ENCODE results near the gene FEV. TPM values are rescaled to one million over a fixed set of nuclear protein-coding genes. Genes with fewer than 3 reads are reported as not detected.

Gene FEV
- total RNA-seq, 2 donors from 2014 or later, result not detected

GRCh38 chr2:218959761-218960308, 25.1 kb downstream of the FEV start:
- peaks cover 72% of the 10 kb centered on the region for H3K27me3 ChIP-seq (ENCODE audit: control insufficient read depth, insufficient read depth, low read length, poor library complexity, severe bottlenecking)
- peak; percentile 20 for TF ChIP-seq CTCF (conservative IDR thresholded peaks at IDR 0.05)
- H3K27ac Mint-ChIP-seq, result no peak overlapping the region
- H3K9ac ChIP-seq (ENCODE audit: extremely low read depth, low read length, poor library complexity, severe bottlenecking), result no peak overlapping the region
- DNase-seq, result no peak
- 1 to 2% methylated on average over 26 to 67 of the region's 67 CpGs for WGBS, 2 experiments (ENCODE audit: insufficient coverage in 1 of 2, insufficient read length in 1 of 2)
- H3K27ac ChIP-seq (ENCODE audit: low read depth, low read length), result no peak overlapping the region
- H3K36me3 Mint-ChIP-seq (ENCODE audit: low read depth), result no peaks in the 10 kb centered on the region
- no peaks in the 10 kb centered on the region for H3K36me3 ChIP-seq (ENCODE audit: control insufficient read depth, insufficient read depth, low read length)
- H3K9me3 Mint-ChIP-seq, result no peaks in the 10 kb centered on the region
- peaks cover 16% of the 10 kb centered on the region for H3K4me1 Mint-ChIP-seq
- H3K27me3 Mint-ChIP-seq (ENCODE audit: insufficient read depth), result peaks cover 78% of the 10 kb centered on the region
- H3K4me1 ChIP-seq (ENCODE audit: control insufficient read depth, insufficient read depth, low read length), result no peaks in the 10 kb centered on the region
- peak overlapping the region; percentile 84 for H3K4me3 ChIP-seq (ENCODE audit: low read length)
- no peaks in the 10 kb centered on the region for H3K9me3 ChIP-seq (ENCODE audit: control insufficient read depth, low read length)
- H3K4me3 Mint-ChIP-seq, result peak overlapping the region; percentile 72

DNA sequence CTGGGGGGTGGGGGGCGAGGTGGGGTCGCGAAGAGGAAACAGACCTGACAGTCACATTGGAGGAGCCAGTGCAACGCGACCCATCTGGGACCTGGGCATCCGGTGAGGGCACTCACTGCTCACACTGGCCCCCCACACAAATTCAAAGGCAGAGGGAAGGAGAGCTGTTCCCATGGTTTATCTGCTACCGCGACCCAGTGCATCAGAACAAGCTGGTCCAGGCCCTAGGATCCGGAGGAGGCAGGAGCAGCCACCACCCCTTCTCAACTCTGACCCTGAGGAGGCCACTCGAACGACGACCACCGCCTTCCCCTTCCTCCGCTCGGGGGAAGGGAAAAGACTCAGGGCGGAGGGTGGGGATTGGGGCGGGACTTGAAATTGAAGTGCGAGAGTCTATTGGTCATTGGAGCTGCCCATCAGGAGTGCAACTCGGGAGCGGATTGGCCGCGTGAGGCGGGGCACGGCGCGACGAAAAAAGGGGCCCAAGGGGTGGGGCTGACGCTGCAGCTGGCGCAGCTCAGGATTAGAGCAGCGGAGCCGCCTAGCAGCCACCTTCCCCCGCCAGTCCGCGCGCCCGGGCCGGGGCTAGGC, 25.7 kb downstream of the FEV start, which contains the start of gene CDK5R2:
Gene CDK5R2, plus strand, starts transcription at position 526 of the 591 bp plus-strand sequence. CDS start 155 bp downstream, outside the sequence.
- Histone ChIP-seq H3K4me1 (ENCODE audit: control insufficient read depth, insufficient read depth, low read length) (no peaks in the 10 kb centered on the region), H3K9me3 (ENCODE audit: control insufficient read depth, low read length) (no peaks in the 10 kb centered on the region), H3K4me3 (ENCODE audit: low read length) (peak within 1 kb of the TSS; percentile 84), H3K9ac (ENCODE audit: extremely low read depth, low read length, poor library complexity, severe bottlenecking) (no peak within 1 kb of the TSS), H3K36me3 (ENCODE audit: control insufficient read depth, insufficient read depth, low read length) (no peaks in the 10 kb centered on the region), H3K27me3 (ENCODE audit: control insufficient read depth, insufficient read depth, low read length, poor library complexity, severe bottlenecking) (peaks cover 77% of the 10 kb centered on the region), H3K27ac (ENCODE audit: low read depth, low read length) (no peak within 1 kb of the TSS)
- no peaks in the 10 kb centered on the region for H3K9me3 Mint-ChIP-seq
- H3K36me3 Mint-ChIP-seq (ENCODE audit: low read depth), result no peaks in the 10 kb centered on the region
- no peak within 1 kb of the TSS for H3K27ac Mint-ChIP-seq
- H3K27me3 Mint-ChIP-seq (ENCODE audit: insufficient read depth), result peaks cover 84% of the 10 kb centered on the region
- peak within 1 kb of the TSS; percentile 72 for H3K4me3 Mint-ChIP-seq
- no peak for TF ChIP-seq CTCF (conservative IDR thresholded peaks at IDR 0.05)
- WGBS, 2 experiments (ENCODE audit: insufficient coverage in 1 of 2, insufficient read length in 1 of 2), result 1 to 5% methylated on average over 11 to 37 of the region's 37 CpGs
- DNase-seq, result peak; percentile 98
- H3K4me1 Mint-ChIP-seq, result peaks cover 15% of the 10 kb centered on the region

GRCh38 chr2:218958276-218958675, 26.7 kb downstream of the FEV start:
- 93% methylated on average over 1 of the region's 1 CpG; no CpG with 5 or more reads in 1 of the 2 experiments for WGBS, 2 experiments (ENCODE audit: insufficient coverage in 1 of 2, insufficient read length in 1 of 2)
- no peaks in the 10 kb centered on the region for H3K9me3 Mint-ChIP-seq
- no peak overlapping the region for H3K27ac Mint-ChIP-seq
- H3K27me3 ChIP-seq (ENCODE audit: control insufficient read depth, insufficient read depth, low read length, poor library complexity, severe bottlenecking), result peaks cover 78% of the 10 kb centered on the region
- H3K27me3 Mint-ChIP-seq (ENCODE audit: insufficient read depth), result peaks cover 91% of the 10 kb centered on the region
- peak overlapping the region; percentile 72 for H3K4me3 Mint-ChIP-seq
- peaks cover 5% of the 10 kb centered on the region for H3K4me1 Mint-ChIP-seq
- H3K4me3 ChIP-seq (ENCODE audit: low read length), result peak overlapping the region; percentile 84
- TF ChIP-seq CTCF (conservative IDR thresholded peaks at IDR 0.05), result no peak
- no peak overlapping the region for H3K27ac ChIP-seq (ENCODE audit: low read depth, low read length)
- H3K36me3 ChIP-seq (ENCODE audit: control insufficient read depth, insufficient read depth, low read length), result no peaks in the 10 kb centered on the region
- DNase-seq, result no peak
- H3K9ac ChIP-seq (ENCODE audit: extremely low read depth, low read length, poor library complexity, severe bottlenecking), result no peak overlapping the region
- H3K9me3 ChIP-seq (ENCODE audit: control insufficient read depth, low read length), result no peaks in the 10 kb centered on the region
- no peaks in the 10 kb centered on the region for H3K4me1 ChIP-seq (ENCODE audit: control insufficient read depth, insufficient read depth, low read length)
- no peaks in the 10 kb centered on the region for H3K36me3 Mint-ChIP-seq (ENCODE audit: low read depth)
